HG03039 (cell line): ENCODE data around the gene RBM23.
A peak's percentile ranks its signal among the peaks of the same experiment; 100 is the strongest.
"Not testable (repeated sequence)": the region's sequence is repeated elsewhere in the genome, so short reads cannot be mapped to it uniquely, and the experiment has no call there.

Experiments
- ATAC-seq: cut with Tn5 transposase; IDR thresholded peaks from one replicate; pipeline ENCODE4 v1.9.1; 2021; ENCODE audit warnings: mild to moderate bottlenecking, moderate library complexity; ENCODE audit not compliant: unreplicated experiment

RBM23 gene

DNA sequence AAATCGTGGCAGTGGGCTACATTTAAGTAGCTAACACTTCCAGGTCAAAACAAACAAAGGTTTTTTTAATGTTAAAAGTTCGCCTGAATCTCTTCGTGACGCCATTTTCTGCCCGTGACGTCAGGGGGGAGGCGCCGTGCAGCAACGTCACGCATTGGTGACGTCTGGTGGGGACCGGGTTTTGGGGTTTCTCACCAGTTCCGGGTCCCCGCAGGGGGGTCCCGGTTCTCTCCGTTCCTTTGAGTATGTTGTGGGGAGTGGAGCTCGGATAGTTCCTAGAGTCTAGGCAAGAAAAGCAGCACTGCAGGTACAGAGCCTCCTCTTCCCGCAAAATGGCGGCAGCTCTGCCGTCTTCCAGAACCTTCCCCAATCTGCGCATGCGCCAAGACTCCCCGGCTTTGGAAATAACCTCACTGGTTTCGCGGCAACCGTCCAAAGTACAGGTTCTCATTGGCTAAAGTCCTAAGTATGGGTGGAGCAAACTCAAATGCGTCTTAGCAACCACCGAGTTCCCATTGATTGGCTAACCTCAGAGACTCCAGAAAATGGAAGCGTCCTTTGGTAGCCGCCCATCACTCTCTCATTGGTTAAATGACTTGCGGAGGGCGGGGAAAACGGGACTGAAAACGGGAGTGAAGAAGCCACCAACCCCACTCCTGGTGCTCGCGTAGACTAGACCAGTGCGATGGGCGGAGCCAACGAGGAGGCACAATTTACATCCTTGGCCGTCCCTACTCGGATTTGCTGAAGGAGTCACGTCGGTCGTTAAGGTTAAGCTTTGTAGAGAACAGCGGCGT, at the start of gene RBM23:
Gene RBM23, minus strand, starts transcription at position 346 of the 797 bp plus-strand sequence.
- peak; percentile 88 for ATAC-seq

- ATAC-seq = no peak
These were observed 47.9 kb upstream of the RBM23 start for GRCh38 chr14:22966783-22967269.

GRCh38 chr14:22965916-22966782, 47.2 kb upstream of the RBM23 start:
- not testable (repeated sequence) for ATAC-seq

DNA sequence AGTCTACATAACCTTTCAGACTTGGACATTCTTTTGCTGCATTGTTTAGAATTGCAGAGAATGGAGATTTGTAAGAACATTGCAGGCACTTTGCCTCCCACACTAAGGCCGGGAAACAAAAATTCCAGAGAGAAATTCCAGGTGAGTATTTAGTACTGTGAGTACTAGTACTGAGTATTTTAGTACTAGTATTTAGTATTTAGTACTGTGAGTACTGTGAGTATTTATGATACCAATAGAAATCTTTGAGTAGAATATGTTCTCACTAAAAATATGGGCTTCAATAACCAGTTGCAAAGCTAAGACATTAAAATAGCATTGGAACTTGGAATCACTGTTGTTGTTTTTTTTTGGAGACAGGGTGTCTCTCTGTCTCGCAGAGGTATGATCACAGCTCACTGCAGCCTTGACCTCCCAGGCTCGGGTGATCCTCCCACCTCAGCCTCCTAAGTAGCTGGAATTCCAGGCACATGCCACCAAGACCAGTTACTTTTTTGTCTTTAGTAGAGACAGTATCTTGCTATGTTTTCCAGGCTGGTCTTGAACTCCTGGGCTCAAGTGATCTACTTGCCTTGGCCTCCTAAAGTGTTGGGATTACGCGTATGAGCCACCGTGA, 43.2 kb upstream of the RBM23 start:
- no peak for ATAC-seq

GRCh38 chr14:22955702-22956569, 37.0 kb upstream of the RBM23 start:
- ATAC-seq = no peak

- ATAC-seq = no peak
These were observed 33.5 kb upstream of the RBM23 start for GRCh38 chr14:22952418-22952817.

GRCh38 chr14:22951795-22952194, 32.8 kb upstream of the RBM23 start:
- ATAC-seq = not testable (repeated sequence)

DNA sequence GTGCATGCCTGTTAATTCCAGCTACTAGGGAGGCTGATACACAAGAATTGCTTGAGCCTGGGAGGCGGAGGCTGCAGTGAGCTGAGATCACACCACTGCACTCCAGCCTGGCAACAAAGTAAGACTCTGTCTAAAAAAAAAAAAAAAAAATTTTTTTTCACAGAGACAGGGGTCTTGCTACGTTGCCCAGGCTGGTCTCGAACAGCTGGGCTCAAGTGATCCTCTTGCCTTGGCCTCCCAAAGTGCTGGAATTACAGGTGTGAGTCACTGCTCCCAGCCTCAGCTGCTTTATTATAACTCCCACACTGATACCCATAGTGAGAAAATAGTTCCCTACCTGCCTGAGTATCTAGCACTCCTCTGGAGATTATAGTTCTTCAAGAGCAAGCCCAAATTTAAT, 26.7 kb upstream of the RBM23 start:
- no peak for ATAC-seq

DNA sequence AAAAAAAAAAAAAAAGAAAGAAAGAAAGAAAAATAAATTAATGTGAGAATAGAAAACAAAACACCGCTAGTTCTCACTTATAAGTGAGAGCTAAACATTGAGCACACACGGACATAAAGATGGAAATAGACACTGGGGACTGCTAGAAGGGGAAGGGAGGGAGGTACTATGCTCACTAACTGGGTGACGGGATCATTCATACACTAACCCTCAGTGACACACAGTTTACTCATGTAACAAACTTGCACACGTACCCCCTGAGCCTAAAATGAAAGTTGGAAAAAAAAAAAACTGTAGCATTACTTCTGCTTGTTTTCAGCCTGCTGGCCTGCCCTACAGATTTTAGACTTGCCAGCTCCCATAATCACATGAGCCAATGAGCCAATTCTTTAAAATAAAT, 20.7 kb upstream of the RBM23 start:
- no peak for ATAC-seq

GRCh38 chr14:22935156-22935555, 16.2 kb upstream of the RBM23 start:
- no peak for ATAC-seq

DNA sequence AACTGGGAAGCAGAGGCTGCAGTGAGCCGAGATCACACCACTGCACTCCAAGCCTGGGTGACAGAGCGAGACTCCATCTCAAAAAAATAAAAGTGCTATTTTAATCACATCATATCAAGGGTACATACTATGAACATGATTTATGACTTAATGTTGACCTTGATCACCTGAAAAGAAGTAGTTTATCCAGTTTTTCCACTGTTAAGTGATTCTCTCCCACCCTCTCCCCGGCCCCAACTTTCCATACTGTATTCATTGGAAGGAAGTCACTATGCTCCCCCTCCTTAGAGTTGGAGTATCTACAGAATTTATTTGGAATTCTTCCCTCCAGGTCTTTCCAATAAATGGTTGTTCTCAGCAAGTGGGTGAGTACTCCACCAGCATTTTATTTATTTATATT, 13.2 kb upstream of the RBM23 start:
- ATAC-seq = no peak

GRCh38 chr14:22929961-22930364, 11.0 kb upstream of the RBM23 start:
- ATAC-seq = no peak

GRCh38 chr14:22929104-22929960, 10.4 kb upstream of the RBM23 start, which contains the start of gene PRMT5:
Gene PRMT5, minus strand, starts transcription at chr14:22929376. Its CDS starts 15 bp downstream, at chr14:22929361.
- peak; percentile 90 for ATAC-seq

GRCh38 chr14:22928237-22929103, 9.5 kb upstream of the RBM23 start:
- ATAC-seq = no peak

- no peak for ATAC-seq
These were observed 7.4 kb upstream of the RBM23 start for GRCh38 chr14:22926316-22926715.

GRCh38 chr14:22925513-22925912, 6.6 kb upstream of the RBM23 start:
- ATAC-seq = no peak

DNA sequence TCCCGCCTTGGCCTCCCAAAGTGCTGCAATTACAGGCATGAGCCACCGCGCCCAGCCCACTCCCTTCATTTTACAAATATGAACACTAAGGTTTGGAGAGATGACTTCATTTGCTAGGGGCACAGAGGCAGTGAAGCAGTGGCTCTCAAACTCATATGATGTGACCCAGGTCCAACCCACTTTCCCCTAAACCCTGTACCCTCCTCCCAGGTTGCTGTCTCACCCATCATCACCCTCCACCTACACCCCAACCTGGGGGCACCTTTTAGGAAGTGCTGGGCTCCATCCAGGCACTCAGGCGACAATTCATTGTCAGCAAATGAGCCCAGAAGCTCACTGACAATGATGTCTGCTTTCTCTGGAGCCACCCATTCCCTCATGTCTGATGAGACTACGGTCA, 4.8 kb upstream of the RBM23 start:
- no peak for ATAC-seq

DNA sequence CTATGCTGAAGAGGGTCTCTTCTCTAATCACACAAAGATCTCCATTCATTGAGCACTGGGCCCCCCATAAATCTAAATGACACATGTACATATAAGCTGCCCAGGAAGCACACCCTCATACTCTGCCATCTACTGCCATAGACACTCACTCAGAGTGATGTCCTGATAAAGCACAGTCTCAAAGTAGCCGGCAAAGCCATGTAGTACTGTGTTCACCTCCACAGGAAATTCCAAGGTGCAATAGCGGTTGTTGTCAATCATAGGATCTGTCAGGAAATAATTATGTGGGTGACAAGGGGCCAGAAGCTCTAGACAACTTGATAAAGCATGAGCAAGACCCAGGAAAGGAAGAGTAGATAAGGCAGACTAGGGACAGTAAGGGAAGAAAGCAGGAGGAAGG, 3.3 kb upstream of the RBM23 start:
- ATAC-seq = no peak
